HG02759 (cell line): ENCODE data around the gene MEIG1.
"Not testable (repeated sequence)": the region's sequence is repeated elsewhere in the genome, so short reads cannot be mapped to it uniquely, and the experiment has no call there.

Experiments
- ATAC-seq: cut with Tn5 transposase; IDR thresholded peaks from one replicate; pipeline ENCODE4 v1.9.1; 2021; ENCODE audit warnings: mild to moderate bottlenecking, moderate library complexity; ENCODE audit not compliant: unreplicated experiment

MEIG1 gene

GRCh38 chr10:14959221-14960057 is at the start of gene MEIG1:
Gene MEIG1, plus strand, starts transcription at chr10:14959388. Its CDS starts 7,081 bp downstream, at chr10:14966469.
- ATAC-seq, result peak; percentile 87

GRCh38 chr10:14910953-14911352 is 48.2 kb upstream of the MEIG1 start:
- no peak for ATAC-seq

- no peak for ATAC-seq
Observed at GRCh38 chr10:14911801-14912200, 47.4 kb upstream of the MEIG1 start.

- ATAC-seq, result no peak
Observed at GRCh38 chr10:14916600-14916999, 42.6 kb upstream of the MEIG1 start.

- no peak for ATAC-seq
Observed at GRCh38 chr10:14917827-14918226, 41.4 kb upstream of the MEIG1 start.

GRCh38 chr10:14918964-14919363 is 40.2 kb upstream of the MEIG1 start:
- no peak for ATAC-seq

- ATAC-seq, result no peak
Observed at GRCh38 chr10:14924013-14924412, 35.2 kb upstream of the MEIG1 start.

GRCh38 chr10:14925268-14925667 is 33.9 kb upstream of the MEIG1 start:
- no peak for ATAC-seq

- peak; percentile 19 for ATAC-seq
Observed at GRCh38 chr10:14926061-14926470, 33.1 kb upstream of the MEIG1 start.

GRCh38 chr10:14926722-14927416 is 32.3 kb upstream of the MEIG1 start:
- peak; percentile 94 for ATAC-seq

- no peak for ATAC-seq
Observed at GRCh38 chr10:14930610-14931009, 28.6 kb upstream of the MEIG1 start.

- no peak for ATAC-seq
Observed at GRCh38 chr10:14936584-14936983, 22.6 kb upstream of the MEIG1 start.

- ATAC-seq, result not testable (repeated sequence)
Observed at GRCh38 chr10:14938971-14939370, 20.2 kb upstream of the MEIG1 start.

GRCh38 chr10:14942147-14942949 is 16.8 kb upstream of the MEIG1 start:
- peak; percentile 89 for ATAC-seq

- not testable (repeated sequence) for ATAC-seq
Observed at GRCh38 chr10:14942950-14943338, 16.2 kb upstream of the MEIG1 start.

- ATAC-seq, result no peak
Observed at GRCh38 chr10:14945108-14945507, 14.1 kb upstream of the MEIG1 start.

- no peak for ATAC-seq
Observed at GRCh38 chr10:14947268-14947667, 11.9 kb upstream of the MEIG1 start.

GRCh38 chr10:14949291-14949690 is 9.9 kb upstream of the MEIG1 start:
- no peak for ATAC-seq

- ATAC-seq, result no peak
Observed at GRCh38 chr10:14952851-14953423, 6.3 kb upstream of the MEIG1 start.

GRCh38 chr10:14953424-14954000 is 5.7 kb upstream of the MEIG1 start:
- ATAC-seq, result peak; percentile 40
